Neural progenitor cell (in vitro differentiated cells): ENCODE results near the gene GALNT18. TPM values are rescaled to one million over a fixed set of nuclear protein-coding genes. Genes with fewer than 3 reads are reported as not detected.

Source experiments
- DNase-seq: peaks from one replicate; pipeline ENCODE4 v3.0.0-alpha.2; 2016; ENCODE audit warnings: low spot score
- H2AFZ ChIP-seq: fragments of 200-600 bp; sonication (generic); replicated peaks from 2 replicates; pipeline ENCODE4 v1.6.1; 2016; ENCODE audit warnings: antibody characterized with exemption
- H3F3A ChIP-seq: fragments of 200-600 bp; sonication (generic); 2 replicates; pipeline ENCODE4 v1.6.1; 2016; ENCODE audit warnings: antibody characterized with exemption, low read depth
- H3K27ac ChIP-seq: fragments of 200-600 bp; sonication (generic); 2 replicates; pipeline ENCODE4 v1.5.1; 2016; ENCODE audit warnings: mild to moderate bottlenecking
- H3K27me3 ChIP-seq: fragments of 200-600 bp; sonication (generic); 2 replicates; pipeline ENCODE4 v1.6.1; 2016; ENCODE audit warnings: mild to moderate bottlenecking, moderate library complexity
- H3K36me3 ChIP-seq: fragments of 200-600 bp; sonication (generic); 2 replicates; pipeline ENCODE4 v1.5.1; 2016
- H3K4me1 ChIP-seq: fragments of 200-600 bp; sonication (generic); 2 replicates; pipeline ENCODE4 v1.6.1; 2016; ENCODE audit warnings: mixed run types
- H3K4me2 ChIP-seq: fragments of 200-600 bp; sonication (generic); 2 replicates; pipeline ENCODE4 v1.6.1; 2016
- H3K4me3 ChIP-seq: fragments of 200-600 bp; sonication (generic); 2 replicates; pipeline ENCODE4 v1.5.1; 2016
- H3K79me2 ChIP-seq: fragments of 200-600 bp; sonication (generic); 2 replicates; pipeline ENCODE4 v1.6.1; 2016; ENCODE audit warnings: low read depth
- H3K9ac ChIP-seq: fragments of 200-600 bp; sonication (generic); 2 replicates; pipeline ENCODE4 v1.6.1; 2016
- H3K9me3 ChIP-seq: fragments of 200-600 bp; sonication (generic); 2 replicates; pipeline ENCODE4 v1.5.1; 2016; ENCODE audit warnings: low read depth
- H4K20me1 ChIP-seq: fragments of 200-600 bp; sonication (generic); 2 replicates; pipeline ENCODE4 v1.6.1; 2016; ENCODE audit warnings: low read depth
- H3K27ac Mint-ChIP-seq: 3 replicates; pipeline ENCODE4 v1.8.0; 2021; ENCODE audit warnings: mixed read lengths
- H3K27me3 Mint-ChIP-seq: 2 replicates; pipeline ENCODE4 v1.8.0; 2022; ENCODE audit warnings: low read depth, mild to moderate bottlenecking, inconsistent platforms, moderate library complexity, mixed read lengths; ENCODE audit not compliant: insufficient read depth
- H3K36me3 Mint-ChIP-seq: 3 replicates; pipeline ENCODE4 v1.8.0; 2021; ENCODE audit warnings: mixed read lengths
- H3K4me1 Mint-ChIP-seq: 3 replicates; pipeline ENCODE4 v1.8.0; 2021; ENCODE audit warnings: mixed read lengths
- H3K4me3 Mint-ChIP-seq: 3 replicates; pipeline ENCODE4 v1.8.0; 2021; ENCODE audit warnings: mild to moderate bottlenecking, moderate library complexity, mixed read lengths
- H3K9me3 Mint-ChIP-seq: 3 replicates; pipeline ENCODE4 v1.8.0; 2020; ENCODE audit warnings: mixed read lengths
- EZH2 ChIP-seq: fragments of 200-600 bp; sonication (generic); IDR thresholded peaks from 2 replicates; pipeline ENCODE4 v1.6.1; 2017; ENCODE audit warnings: antibody characterized with exemption, mild to moderate bottlenecking, moderate library complexity
- EZH2phosphoT487 ChIP-seq: fragments of 200-600 bp; sonication (generic); IDR thresholded peaks from 2 replicates; pipeline ENCODE4 v1.6.1; 2017; ENCODE audit warnings: antibody characterized with exemption
- total RNA-seq: library from RNA; depleted of rRNA; stranded (reverse); fragments of >200 nt; gene quantifications from 2 replicates; pipeline ENCODE4 v1.2.3, GENCODE V29; 2015; ENCODE audit warnings: low replicate concordance
- TF ChIP-seq, protein P1 (sequence below): fragments of 200-600 bp; sonication (generic); IDR thresholded peaks from 2 replicates; pipeline ENCODE4 v1.5.1; 2017; ENCODE audit warnings: antibody characterized with exemption, mild to moderate bottlenecking

GALNT18 gene
- total RNA-seq, 1 donor from 2014 or later, result 2.4 TPM

DNA sequence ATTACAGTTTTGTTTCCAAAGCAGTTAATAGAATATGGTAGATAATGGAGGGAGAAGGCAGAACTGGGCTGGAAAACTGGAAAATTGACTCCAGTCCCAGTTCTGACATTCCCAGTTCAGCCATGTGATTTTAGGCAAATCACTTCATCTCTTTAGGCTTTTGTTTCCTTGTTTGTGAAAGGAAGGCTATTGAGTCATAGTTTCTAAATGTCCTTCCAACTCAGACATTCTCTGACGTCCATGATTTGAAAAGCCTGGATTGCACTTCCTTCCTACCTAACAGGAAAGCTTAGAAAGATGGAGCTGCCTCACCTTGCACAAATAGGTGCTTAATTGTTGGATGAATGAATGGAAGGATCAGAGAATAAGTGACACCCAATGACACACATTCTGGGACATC is 19.8 kb upstream of the GALNT18 start:
- H3K4me3 Mint-ChIP-seq, result no peak overlapping the region
- peaks cover 2% of the 10 kb centered on the region for H3K4me1 Mint-ChIP-seq
- H3K27me3 Mint-ChIP-seq, result no peaks in the 10 kb centered on the region
- H3K27me3 ChIP-seq, result no peaks in the 10 kb centered on the region
- peaks cover 2% of the 10 kb centered on the region for H3K4me1 ChIP-seq
- no peak for DNase-seq
- no peak overlapping the region for H2AFZ ChIP-seq
- H3K27ac Mint-ChIP-seq, result no peak overlapping the region
- H3K4me3 ChIP-seq, result no peak overlapping the region
- H3K9me3 ChIP-seq, result no peaks in the 10 kb centered on the region
- no peak overlapping the region for H3K4me2 ChIP-seq
- no peaks in the 10 kb centered on the region for H3F3A ChIP-seq
- H3K9ac ChIP-seq, result no peak overlapping the region
- H4K20me1 ChIP-seq, result no peaks in the 10 kb centered on the region
- TF ChIP-seq EZH2phosphoT487 (no peak), EZH2 (no peak)
- TF ChIP-seq, protein P1, sequence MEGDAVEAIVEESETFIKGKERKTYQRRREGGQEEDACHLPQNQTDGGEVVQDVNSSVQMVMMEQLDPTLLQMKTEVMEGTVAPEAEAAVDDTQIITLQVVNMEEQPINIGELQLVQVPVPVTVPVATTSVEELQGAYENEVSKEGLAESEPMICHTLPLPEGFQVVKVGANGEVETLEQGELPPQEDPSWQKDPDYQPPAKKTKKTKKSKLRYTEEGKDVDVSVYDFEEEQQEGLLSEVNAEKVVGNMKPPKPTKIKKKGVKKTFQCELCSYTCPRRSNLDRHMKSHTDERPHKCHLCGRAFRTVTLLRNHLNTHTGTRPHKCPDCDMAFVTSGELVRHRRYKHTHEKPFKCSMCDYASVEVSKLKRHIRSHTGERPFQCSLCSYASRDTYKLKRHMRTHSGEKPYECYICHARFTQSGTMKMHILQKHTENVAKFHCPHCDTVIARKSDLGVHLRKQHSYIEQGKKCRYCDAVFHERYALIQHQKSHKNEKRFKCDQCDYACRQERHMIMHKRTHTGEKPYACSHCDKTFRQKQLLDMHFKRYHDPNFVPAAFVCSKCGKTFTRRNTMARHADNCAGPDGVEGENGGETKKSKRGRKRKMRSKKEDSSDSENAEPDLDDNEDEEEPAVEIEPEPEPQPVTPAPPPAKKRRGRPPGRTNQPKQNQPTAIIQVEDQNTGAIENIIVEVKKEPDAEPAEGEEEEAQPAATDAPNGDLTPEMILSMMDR, result no peak
- H3K79me2 ChIP-seq, result no peaks in the 10 kb centered on the region
- H3K36me3 Mint-ChIP-seq, result no peaks in the 10 kb centered on the region
- no peaks in the 10 kb centered on the region for H3K36me3 ChIP-seq
- peaks cover 14% of the 10 kb centered on the region for H3K9me3 Mint-ChIP-seq
- no peak overlapping the region for H3K27ac ChIP-seq

DNA sequence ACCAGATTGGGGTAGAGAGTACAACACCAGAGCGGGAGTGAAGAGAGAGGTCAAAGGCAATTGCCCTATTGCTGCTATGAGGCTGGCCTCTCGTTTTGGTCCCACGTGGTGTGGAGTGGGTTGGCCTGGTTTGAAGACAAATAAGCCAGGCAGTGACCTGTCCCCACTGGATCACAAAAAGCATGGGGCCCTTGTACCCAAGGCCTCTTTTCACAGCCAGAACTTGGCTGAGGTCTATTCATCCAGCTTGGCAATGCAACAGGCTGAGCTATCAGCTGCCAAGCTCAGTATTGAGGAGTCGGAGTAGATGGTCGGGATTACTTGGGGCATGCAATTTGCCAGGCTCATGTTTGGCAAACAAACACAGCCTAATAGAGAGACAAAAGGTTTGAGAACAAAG is 19.2 kb upstream of the GALNT18 start:
- Mint-ChIP-seq H3K4me1 (peaks cover 2% of the 10 kb centered on the region), H3K27me3 (no peaks in the 10 kb centered on the region)
- no peaks in the 10 kb centered on the region for H3K79me2 ChIP-seq

DNA sequence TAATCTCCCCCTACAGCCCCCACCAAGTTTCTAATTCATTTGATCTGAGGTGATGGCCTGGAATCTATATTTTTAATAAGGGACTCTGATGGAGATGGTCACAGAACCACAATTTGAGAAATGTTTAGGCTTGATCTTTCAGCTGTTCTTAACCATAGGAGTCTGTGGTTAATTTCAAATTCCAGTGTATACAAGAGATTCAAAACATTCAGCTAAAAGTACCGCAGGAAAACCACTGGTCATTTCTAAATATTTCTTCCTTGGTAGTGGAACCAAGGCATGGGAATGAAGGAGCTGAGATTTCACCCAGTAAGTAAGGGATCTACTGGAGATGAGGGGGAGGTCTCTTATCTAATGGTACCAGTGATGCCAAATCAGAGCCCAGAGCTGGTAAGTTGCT is 18.3 kb upstream of the GALNT18 start:
- H3K27me3 ChIP-seq, result no peaks in the 10 kb centered on the region
- H3K36me3 Mint-ChIP-seq, result no peaks in the 10 kb centered on the region
- peaks cover 10% of the 10 kb centered on the region for H3K9me3 Mint-ChIP-seq
- TF ChIP-seq EZH2, result no peak
- TF ChIP-seq, protein P1, result no peak
- TF ChIP-seq EZH2phosphoT487, result no peak
- H3K4me3 Mint-ChIP-seq, result no peak overlapping the region
- no peaks in the 10 kb centered on the region for H3K36me3 ChIP-seq
- H3K27me3 Mint-ChIP-seq, result no peaks in the 10 kb centered on the region
- peaks cover 2% of the 10 kb centered on the region for H3K4me1 Mint-ChIP-seq
- peaks cover 7% of the 10 kb centered on the region for H3K4me1 ChIP-seq
- H3K27ac ChIP-seq, result no peak overlapping the region
- H3K4me2 ChIP-seq, result no peak overlapping the region
- H3K9ac ChIP-seq, result no peak overlapping the region
- H3F3A ChIP-seq, result no peaks in the 10 kb centered on the region
- H3K9me3 ChIP-seq, result no peaks in the 10 kb centered on the region
- DNase-seq, result no peak
- H3K27ac Mint-ChIP-seq, result no peak overlapping the region
- H4K20me1 ChIP-seq, result no peaks in the 10 kb centered on the region
- H3K79me2 ChIP-seq, result no peaks in the 10 kb centered on the region
- H2AFZ ChIP-seq, result no peak overlapping the region
- H3K4me3 ChIP-seq, result no peak overlapping the region

More for the DNA sequence above, 19.2 kb upstream of the GALNT18 start:
- Histone ChIP-seq H3K9me3 (no peaks in the 10 kb centered on the region), H4K20me1 (no peaks in the 10 kb centered on the region), H3K9ac (no peak overlapping the region), H3K36me3 (no peaks in the 10 kb centered on the region), H3K4me3 (no peak overlapping the region), H3K27ac (no peak overlapping the region), H3F3A (no peaks in the 10 kb centered on the region), H3K4me2 (no peak overlapping the region), H2AFZ (no peak overlapping the region), H3K4me1 (peaks cover 7% of the 10 kb centered on the region), H3K27me3 (no peaks in the 10 kb centered on the region)
- Mint-ChIP-seq H3K36me3 (no peaks in the 10 kb centered on the region), H3K4me3 (no peak overlapping the region), H3K9me3 (peaks cover 12% of the 10 kb centered on the region), H3K27ac (no peak overlapping the region)
- TF ChIP-seq, protein P1, result no peak
- no peak for TF ChIP-seq EZH2phosphoT487
- TF ChIP-seq EZH2, result no peak
- DNase-seq, result no peak
